K562 (cell line): Measurements from ENCODE around the gene PDE6C.

Experiments used
- CTCF ChIP-seq, 3 experiments: IDR thresholded peaks in 2 of 3; conservative IDR thresholded peaks in 1 of 3; 2 replicates each; pipeline ENCODE4 v1.5.1; 2011 to 2012; ENCODE audit warnings: low read length in 3 of 3, mild to moderate bottlenecking in 3 of 3, control low read depth in 2 of 3, improper control_type of control experiment in 1 of 3, inconsistent platforms in 1 of 3, low read depth in 1 of 3, mixed read lengths in 1 of 3, moderate library complexity in 1 of 3; ENCODE audit not compliant: insufficient read depth in 2 of 3
- GABPA ChIP-seq: fragments of 200-800 bp; sonication (Bioruptor generic); conservative IDR thresholded peaks from 2 replicates; pipeline ENCODE4 v1.6.1; 2016; ENCODE audit warnings: low read depth, missing genetic modification characterization, missing compliant biosample characterization
- KAT7 ChIP-seq: sonication (generic); formaldehyde crosslinking; IDR thresholded peaks from 2 replicates; pipeline ENCODE4 v1.8.0; 2022; ENCODE audit warnings: missing genetic modification reagents, mild to moderate bottlenecking, borderline replicate concordance
- KAT8 ChIP-seq: fragments of 450-650 bp; IDR thresholded peaks from 2 replicates; pipeline ENCODE4 v1.6.1; 2016; ENCODE audit warnings: low read depth, mild to moderate bottlenecking
- MAFF ChIP-seq: IDR thresholded peaks from 2 replicates; pipeline ENCODE4 v1.6.1; 2012; ENCODE audit warnings: low read length, improper control_type of control experiment
- POLR2AphosphoS2 ChIP-seq: IDR thresholded peaks from 2 replicates; pipeline ENCODE4 v1.6.1; 2012; ENCODE audit warnings: low read length, improper control_type of control experiment
- RNF219 ChIP-seq: fragments of 250-450 bp; sonication (Bioruptor Pico); IDR thresholded peaks from 2 replicates; pipeline ENCODE4 v1.5.0; 2022; ENCODE audit warnings: mild to moderate bottlenecking
- TF ChIP-seq, protein P1 (sequence below): fragments of 450-650 bp; formaldehyde crosslinking; IDR thresholded peaks from 2 replicates; pipeline ENCODE4 v1.4.0; 2020; ENCODE audit warnings: mild to moderate bottlenecking, moderate library complexity
- TF ChIP-seq, protein P2 (sequence below): sonication (generic); formaldehyde crosslinking; IDR thresholded peaks from 2 replicates; pipeline ENCODE4 v1.8.1; 2023; ENCODE audit warnings: mild to moderate bottlenecking, missing genetic modification reagents

DNA sequence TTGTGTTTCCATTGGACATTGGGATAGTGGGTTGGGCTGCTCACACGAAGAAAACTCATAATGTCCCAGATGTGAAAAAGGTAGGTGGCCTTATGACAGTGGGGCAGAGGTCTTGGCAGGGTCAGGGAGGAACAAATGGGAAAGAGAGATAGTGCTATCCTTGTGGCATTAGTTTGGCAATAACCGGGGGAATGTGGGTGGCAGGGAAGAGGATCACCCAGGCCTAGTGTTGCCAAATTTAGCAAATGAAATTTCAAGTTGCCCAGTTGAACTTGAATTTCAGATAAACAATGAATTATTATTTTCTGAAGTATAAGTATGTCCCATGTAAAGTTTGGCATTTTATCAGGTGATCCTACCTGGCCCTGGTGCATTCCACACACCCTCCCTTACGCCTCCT, 789 bp downstream of the PDE6C start:
- TF ChIP-seq MAFF (no peak), KAT8 (no peak), POLR2AphosphoS2 (no peak), GABPA (no peak), RNF219 (CRISPR knock-in tag) (no peak), CTCF (IDR thresholded peaks at IDR 0.05 in 2 of 3, conservative IDR thresholded peaks at IDR 0.05 in 1 of 3; ENCODE audit: insufficient read depth in 2 of 3, low read depth in 1 of 3, low read length in 3 of 3) (no peak), KAT7 (CRISPR knock-in tag) (no peak)
- TF ChIP-seq, protein P1, sequence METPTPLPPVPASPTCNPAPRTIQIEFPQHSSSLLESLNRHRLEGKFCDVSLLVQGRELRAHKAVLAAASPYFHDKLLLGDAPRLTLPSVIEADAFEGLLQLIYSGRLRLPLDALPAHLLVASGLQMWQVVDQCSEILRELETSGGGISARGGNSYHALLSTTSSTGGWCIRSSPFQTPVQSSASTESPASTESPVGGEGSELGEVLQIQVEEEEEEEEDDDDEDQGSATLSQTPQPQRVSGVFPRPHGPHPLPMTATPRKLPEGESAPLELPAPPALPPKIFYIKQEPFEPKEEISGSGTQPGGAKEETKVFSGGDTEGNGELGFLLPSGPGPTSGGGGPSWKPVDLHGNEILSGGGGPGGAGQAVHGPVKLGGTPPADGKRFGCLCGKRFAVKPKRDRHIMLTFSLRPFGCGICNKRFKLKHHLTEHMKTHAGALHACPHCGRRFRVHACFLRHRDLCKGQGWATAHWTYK (CRISPR knock-in tag): no peak
- TF ChIP-seq, protein P2, sequence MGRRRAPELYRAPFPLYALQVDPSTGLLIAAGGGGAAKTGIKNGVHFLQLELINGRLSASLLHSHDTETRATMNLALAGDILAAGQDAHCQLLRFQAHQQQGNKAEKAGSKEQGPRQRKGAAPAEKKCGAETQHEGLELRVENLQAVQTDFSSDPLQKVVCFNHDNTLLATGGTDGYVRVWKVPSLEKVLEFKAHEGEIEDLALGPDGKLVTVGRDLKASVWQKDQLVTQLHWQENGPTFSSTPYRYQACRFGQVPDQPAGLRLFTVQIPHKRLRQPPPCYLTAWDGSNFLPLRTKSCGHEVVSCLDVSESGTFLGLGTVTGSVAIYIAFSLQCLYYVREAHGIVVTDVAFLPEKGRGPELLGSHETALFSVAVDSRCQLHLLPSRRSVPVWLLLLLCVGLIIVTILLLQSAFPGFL (CRISPR knock-in tag): no peak
